HG03457 (cell line): ENCODE results near the gene TTC8.
A peak's percentile ranks its signal among the peaks of the same experiment; 100 is the strongest.
"Not testable (repeated sequence)": the region's sequence is repeated elsewhere in the genome, so short reads cannot be mapped to it uniquely, and the experiment has no call there.

Experiments used
- ATAC-seq: cut with Tn5 transposase; IDR thresholded peaks from one replicate; pipeline ENCODE4 v1.9.1; 2021; ENCODE audit warnings: moderate number of reproducible peaks; ENCODE audit not compliant: unreplicated experiment

Gene TTC8

GRCh38 chr14:88824314-88825077 lies at the start of gene TTC8:
Gene TTC8, plus strand, starts transcription at chr14:88824651. Its CDS starts 57 bp downstream, at chr14:88824708.
- ATAC-seq = peak; percentile 97

- ATAC-seq = no peak
Observed at GRCh38 chr14:88775532-88775931, 48.9 kb upstream of the TTC8 start.

- ATAC-seq = no peak
Observed at GRCh38 chr14:88785911-88786310, 38.5 kb upstream of the TTC8 start.

- no peak for ATAC-seq
Observed at GRCh38 chr14:88786715-88787114, 37.7 kb upstream of the TTC8 start.

GRCh38 chr14:88789573-88789972 lies 34.9 kb upstream of the TTC8 start:
- not testable (repeated sequence) for ATAC-seq

- no peak for ATAC-seq
Observed at GRCh38 chr14:88790501-88791251, 33.8 kb upstream of the TTC8 start.

- no peak for ATAC-seq
Observed at GRCh38 chr14:88791252-88791621, 33.2 kb upstream of the TTC8 start.

GRCh38 chr14:88791629-88792472 lies 32.6 kb upstream of the TTC8 start:
- no peak for ATAC-seq

- peak; percentile 83 for ATAC-seq
Observed at GRCh38 chr14:88792473-88793258, 31.8 kb upstream of the TTC8 start, which contains the start of gene EML5. Gene EML5, minus strand, starts transcription at chr14:88792953. Its CDS starts 450 bp downstream, at chr14:88792503.

- no peak for ATAC-seq
Observed at GRCh38 chr14:88793259-88793625, 31.2 kb upstream of the TTC8 start.

GRCh38 chr14:88798156-88798555 lies 26.3 kb upstream of the TTC8 start:
- no peak for ATAC-seq

GRCh38 chr14:88799522-88799921 lies 24.9 kb upstream of the TTC8 start:
- no peak for ATAC-seq

- ATAC-seq = no peak
Observed at GRCh38 chr14:88802596-88802995, 21.9 kb upstream of the TTC8 start.

GRCh38 chr14:88804035-88804434 lies 20.4 kb upstream of the TTC8 start:
- ATAC-seq = no peak

- ATAC-seq = no peak
Observed at GRCh38 chr14:88804477-88804876, 20.0 kb upstream of the TTC8 start.

- ATAC-seq = no peak
Observed at GRCh38 chr14:88808359-88808758, 16.1 kb upstream of the TTC8 start.

- ATAC-seq = no peak
Observed at GRCh38 chr14:88815980-88816379, 8.5 kb upstream of the TTC8 start.

GRCh38 chr14:88818018-88818417 lies 6.4 kb upstream of the TTC8 start:
- no peak for ATAC-seq

- ATAC-seq = not testable (repeated sequence)
Observed at GRCh38 chr14:88819674-88820073, 4.8 kb upstream of the TTC8 start.

GRCh38 chr14:88821378-88821777 lies 3.1 kb upstream of the TTC8 start:
- no peak for ATAC-seq

- ATAC-seq = no peak
Observed at GRCh38 chr14:88821888-88822287, 2.6 kb upstream of the TTC8 start.
